ENCODE results near the gene ANKRD53.

ANKRD53 gene

GRCh38 chr2:71004857-71005256 is 26.4 kb downstream of the ANKRD53 start:
- Histone ChIP-seq H3K36me3 (ENCODE audit: insufficient read depth, low read length) (no peaks in the 10 kb centered on the region), H3K4me1 (ENCODE audit: insufficient read depth, low read length, poor library complexity, severe bottlenecking) (peaks cover 7% of the 10 kb centered on the region), H3K4me2 (ENCODE audit: low read depth, low read length, poor library complexity, severe bottlenecking) (no peak overlapping the region), H2AFZ (ENCODE audit: low read length) (no peak overlapping the region), H3K4me3 (ENCODE audit: low read length, poor library complexity, severe bottlenecking) (no peak overlapping the region), H3F3A (ENCODE audit: low read depth) (no peaks in the 10 kb centered on the region), H4K20me1 (ENCODE audit: insufficient read depth, low read length, poor library complexity, severe bottlenecking) (no peaks in the 10 kb centered on the region), H3K9ac (ENCODE audit: low read depth, low read length, poor library complexity, severe bottlenecking) (no peak overlapping the region), H3K27me3 (ENCODE audit: insufficient read depth, low read length, poor library complexity, severe bottlenecking) (no peaks in the 10 kb centered on the region), H3K9me2 (replicated peaks; ENCODE audit: low read depth, low read length) (no peaks in the 10 kb centered on the region), H3K79me2 (ENCODE audit: insufficient read depth, low read length) (no peaks in the 10 kb centered on the region), H3K9me3 (ENCODE audit: insufficient read depth, low read depth, low read length) (no peaks in the 10 kb centered on the region)
- no peak for TF ChIP-seq CTCF (conservative IDR thresholded peaks at IDR 0.05; ENCODE audit: low read length)
- TF ChIP-seq EZH2phosphoT487 (IDR thresholded peaks at IDR 0.05; ENCODE audit: borderline replicate concordance) = no peak

- Histone ChIP-seq H3K4me3 (ENCODE audit: low read length, poor library complexity, severe bottlenecking) (no peak overlapping the region), H3K9me3 (ENCODE audit: insufficient read depth, low read depth, low read length) (no peaks in the 10 kb centered on the region), H4K20me1 (ENCODE audit: insufficient read depth, low read length, poor library complexity, severe bottlenecking) (no peaks in the 10 kb centered on the region), H3F3A (ENCODE audit: low read depth) (no peaks in the 10 kb centered on the region), H2AFZ (ENCODE audit: low read length) (0 out of 2 replicates have a peak overlapping the region, but pooled peaks have one; percentile 12), H3K79me2 (ENCODE audit: insufficient read depth, low read length) (no peaks in the 10 kb centered on the region), H3K36me3 (ENCODE audit: insufficient read depth, low read length) (no peaks in the 10 kb centered on the region), H3K4me1 (ENCODE audit: insufficient read depth, low read length, poor library complexity, severe bottlenecking) (peaks cover 5% of the 10 kb centered on the region), H3K27me3 (ENCODE audit: insufficient read depth, low read length, poor library complexity, severe bottlenecking) (no peaks in the 10 kb centered on the region), H3K9me2 (replicated peaks; ENCODE audit: low read depth, low read length) (no peaks in the 10 kb centered on the region), H3K9ac (ENCODE audit: low read depth, low read length, poor library complexity, severe bottlenecking) (no peak overlapping the region), H3K4me2 (ENCODE audit: low read depth, low read length, poor library complexity, severe bottlenecking) (no peak overlapping the region)
- TF ChIP-seq EZH2phosphoT487 (IDR thresholded peaks at IDR 0.05; ENCODE audit: borderline replicate concordance) (no peak), CTCF (conservative IDR thresholded peaks at IDR 0.05; ENCODE audit: low read length) (no peak)
Measured at GRCh38 chr2:71005271-71006202, 27.1 kb downstream of the ANKRD53 start.

- H3K4me3 ChIP-seq (ENCODE audit: low read length, poor library complexity, severe bottlenecking) = no peak overlapping the region
- H3K9ac ChIP-seq (ENCODE audit: low read depth, low read length, poor library complexity, severe bottlenecking) = no peak overlapping the region
- H3K4me1 ChIP-seq (ENCODE audit: insufficient read depth, low read length, poor library complexity, severe bottlenecking) = no peaks in the 10 kb centered on the region
- H3K9me2 ChIP-seq (replicated peaks; ENCODE audit: low read depth, low read length) = no peaks in the 10 kb centered on the region
- no peaks in the 10 kb centered on the region for H3K36me3 ChIP-seq (ENCODE audit: insufficient read depth, low read length)
- no peaks in the 10 kb centered on the region for H3F3A ChIP-seq (ENCODE audit: low read depth)
- no peak for TF ChIP-seq CTCF (conservative IDR thresholded peaks at IDR 0.05; ENCODE audit: low read length)
- TF ChIP-seq EZH2phosphoT487 (IDR thresholded peaks at IDR 0.05; ENCODE audit: borderline replicate concordance) = no peak
- no peaks in the 10 kb centered on the region for H3K9me3 ChIP-seq (ENCODE audit: insufficient read depth, low read depth, low read length)
- no peaks in the 10 kb centered on the region for H3K27me3 ChIP-seq (ENCODE audit: insufficient read depth, low read length, poor library complexity, severe bottlenecking)
- H3K4me2 ChIP-seq (ENCODE audit: low read depth, low read length, poor library complexity, severe bottlenecking) = no peak overlapping the region
- no peaks in the 10 kb centered on the region for H3K79me2 ChIP-seq (ENCODE audit: insufficient read depth, low read length)
- no peak overlapping the region for H2AFZ ChIP-seq (ENCODE audit: low read length)
- H4K20me1 ChIP-seq (ENCODE audit: insufficient read depth, low read length, poor library complexity, severe bottlenecking) = no peaks in the 10 kb centered on the region
Measured at GRCh38 chr2:71006323-71006722, 27.9 kb downstream of the ANKRD53 start.

All from Loucy (cell line).